ENCODE results near the gene PNMT.

DNA sequence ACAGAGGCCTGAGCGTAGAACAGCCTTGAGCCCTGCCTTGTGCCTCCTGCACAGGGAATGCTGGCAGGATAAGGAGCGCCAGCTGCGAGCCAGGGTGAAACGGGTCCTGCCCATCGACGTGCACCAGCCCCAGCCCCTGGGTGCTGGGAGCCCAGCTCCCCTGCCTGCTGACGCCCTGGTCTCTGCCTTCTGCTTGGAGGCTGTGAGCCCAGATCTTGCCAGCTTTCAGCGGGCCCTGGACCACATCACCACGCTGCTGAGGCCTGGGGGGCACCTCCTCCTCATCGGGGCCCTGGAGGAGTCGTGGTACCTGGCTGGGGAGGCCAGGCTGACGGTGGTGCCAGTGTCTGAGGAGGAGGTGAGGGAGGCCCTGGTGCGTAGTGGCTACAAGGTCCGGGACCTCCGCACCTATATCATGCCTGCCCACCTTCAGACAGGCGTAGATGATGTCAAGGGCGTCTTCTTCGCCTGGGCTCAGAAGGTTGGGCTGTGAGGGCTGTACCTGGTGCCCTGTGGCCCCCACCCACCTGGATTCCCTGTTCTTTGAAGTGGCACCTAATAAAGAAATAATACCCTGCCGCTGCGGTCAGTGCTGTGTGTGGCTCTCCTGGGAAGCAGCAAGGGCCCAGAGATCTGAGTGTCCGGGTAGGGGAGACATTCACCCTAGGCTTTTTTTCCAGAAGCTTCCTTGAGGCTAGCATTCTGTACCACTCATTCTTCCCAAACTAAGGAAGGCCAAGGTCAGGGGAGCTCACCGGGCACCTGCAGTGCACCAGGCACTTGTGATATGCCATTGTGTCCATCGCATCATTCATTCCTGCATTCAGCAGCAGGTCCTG is 1.9 kb downstream of the PNMT start:
- TF ChIP-seq, protein P1, sequence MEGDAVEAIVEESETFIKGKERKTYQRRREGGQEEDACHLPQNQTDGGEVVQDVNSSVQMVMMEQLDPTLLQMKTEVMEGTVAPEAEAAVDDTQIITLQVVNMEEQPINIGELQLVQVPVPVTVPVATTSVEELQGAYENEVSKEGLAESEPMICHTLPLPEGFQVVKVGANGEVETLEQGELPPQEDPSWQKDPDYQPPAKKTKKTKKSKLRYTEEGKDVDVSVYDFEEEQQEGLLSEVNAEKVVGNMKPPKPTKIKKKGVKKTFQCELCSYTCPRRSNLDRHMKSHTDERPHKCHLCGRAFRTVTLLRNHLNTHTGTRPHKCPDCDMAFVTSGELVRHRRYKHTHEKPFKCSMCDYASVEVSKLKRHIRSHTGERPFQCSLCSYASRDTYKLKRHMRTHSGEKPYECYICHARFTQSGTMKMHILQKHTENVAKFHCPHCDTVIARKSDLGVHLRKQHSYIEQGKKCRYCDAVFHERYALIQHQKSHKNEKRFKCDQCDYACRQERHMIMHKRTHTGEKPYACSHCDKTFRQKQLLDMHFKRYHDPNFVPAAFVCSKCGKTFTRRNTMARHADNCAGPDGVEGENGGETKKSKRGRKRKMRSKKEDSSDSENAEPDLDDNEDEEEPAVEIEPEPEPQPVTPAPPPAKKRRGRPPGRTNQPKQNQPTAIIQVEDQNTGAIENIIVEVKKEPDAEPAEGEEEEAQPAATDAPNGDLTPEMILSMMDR (IDR thresholded peaks at IDR 0.05 in 8 of 11, conservative IDR thresholded peaks at IDR 0.05 in 3 of 11): no peak
- TF ChIP-seq POLR2A (IDR thresholded peaks at IDR 0.05) (no peak), POLR2AphosphoS5 (IDR thresholded peaks at IDR 0.05) (peak in 1 of 3 donors; percentile 53)

Measured in spleen (tissue), 7 donors.